HEK293 (cell line): ENCODE measurements around the gene TTLL9.

Experiments used
- CTCF ChIA-PET: fragments of 350-600 bp; formaldehyde crosslinking; extraction: SDS; loops from one replicate; lab custom pipeline; 2021; ENCODE audit warnings: antibody characterized with exemption; lab: Yijun Ruan, JAX
- POLR2A ChIA-PET: fragments of 300-600 bp; formaldehyde crosslinking; extraction: SDS; loops from one replicate; lab custom pipeline; 2020; ENCODE audit warnings: antibody characterized with exemption, inconsistent platforms; lab: Yijun Ruan, JAX
- H3K27ac ChIP-seq: fragments of 200-500 bp; sonication (Bioruptor generic); 2 replicates; pipeline ENCODE4 v1.5.1; 2014; ENCODE audit warnings: low read depth, low read length, control low read depth, inconsistent platforms; ENCODE audit errors: extremely low read depth
- H3K36me3 ChIP-seq, 2 experiments: fragments of 200-500 bp in 1 of 2; sonication (Bioruptor generic) in 1 of 2; 1 replicate in 1 of 2; 2 replicates in 1 of 2; pipeline ENCODE4 v1.5.1; 2014 to 2017; ENCODE audit warnings: inconsistent platforms in 2 of 2, low read length in 2 of 2; ENCODE audit not compliant: control insufficient read depth in 2 of 2, insufficient read depth in 1 of 2
- H3K4me1 ChIP-seq: fragments of 200-500 bp; sonication (Bioruptor generic); 2 replicates; pipeline ENCODE4 v1.5.1; 2014; ENCODE audit warnings: mild to moderate bottlenecking, low read length, inconsistent platforms; ENCODE audit not compliant: control insufficient read depth, insufficient read depth
- H3K4me3 ChIP-seq: 2 replicates; pipeline ENCODE4 v1.5.1; 2011; ENCODE audit warnings: low read depth, mild to moderate bottlenecking, control low read depth, low read length, moderate library complexity
- H3K9me3 ChIP-seq: fragments of 200-500 bp; sonication (Bioruptor generic); 2 replicates; pipeline ENCODE4 v1.5.1; 2014; ENCODE audit warnings: low read depth, low read length, inconsistent platforms; ENCODE audit not compliant: control insufficient read depth, insufficient read depth
- GLIS2 ChIP-seq: fragments of 450-650 bp; formaldehyde crosslinking; IDR thresholded peaks from 2 replicates; pipeline ENCODE4 v1.5.1; 2016; ENCODE audit warnings: missing biosample characterization, missing genetic modification characterization
- ZNF10 ChIP-seq: fragments of 450-650 bp; formaldehyde crosslinking; IDR thresholded peaks from 2 replicates; pipeline ENCODE4 v1.5.1; 2017; ENCODE audit warnings: missing biosample characterization, missing genetic modification characterization
- ZNF37A ChIP-seq: fragments of 450-650 bp; IDR thresholded peaks from 2 replicates; pipeline ENCODE4 v1.5.1; 2018; ENCODE audit warnings: missing biosample characterization, missing genetic modification characterization
- ZNF530 ChIP-seq: fragments of 450-650 bp; formaldehyde crosslinking; IDR thresholded peaks from 2 replicates; pipeline ENCODE4 v1.5.1; 2016; ENCODE audit warnings: low read depth, missing biosample characterization, missing genetic modification characterization
- ZNF548 ChIP-seq: fragments of 450-650 bp; formaldehyde crosslinking; IDR thresholded peaks from 2 replicates; pipeline ENCODE4 v1.5.1; 2016; ENCODE audit warnings: missing biosample characterization, missing genetic modification characterization

TTLL9 gene

DNA sequence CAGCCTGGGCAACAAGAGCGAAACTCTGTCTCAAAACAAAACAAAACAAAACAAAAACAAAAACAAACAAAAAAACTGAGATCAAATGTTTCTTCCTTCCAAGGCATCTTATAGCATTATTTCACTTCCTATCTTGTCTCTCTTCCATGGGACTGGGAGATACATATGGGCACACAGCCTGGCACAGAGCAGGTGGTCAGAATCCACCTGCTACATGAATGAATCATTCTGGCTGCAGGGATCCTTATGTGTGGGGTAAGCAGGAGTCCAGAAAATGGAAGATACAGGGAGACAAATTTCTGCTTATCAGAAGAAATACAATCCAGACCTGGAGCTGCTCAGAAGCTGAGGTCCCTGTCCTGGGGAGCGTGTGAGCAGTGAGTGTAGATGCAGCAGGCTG, 121.7 kb downstream of the TTLL9 start:
- TF ChIP-seq GLIS2 (tag by site-specific recombination) (no peak), ZNF548 (tag by site-specific recombination) (no peak), ZNF37A (tag by site-specific recombination) (no peak), ZNF10 (no peak), ZNF530 (tag by site-specific recombination) (no peak)
- TF ChIP-seq, all 188 proteins: peak for 0
- Histone ChIP-seq H3K4me3 (no peak overlapping the region), H3K9me3 (no peaks in the 10 kb centered on the region), H3K27ac (no peak overlapping the region), H3K36me3 (no peaks in the 10 kb centered on the region), H3K4me1 (no peaks in the 10 kb centered on the region)
- CTCF ChIA-PET, result no interaction called here
- POLR2A ChIA-PET, result no interaction called here
